WTC11 (cell line): ENCODE measurements around the gene EMP1. TPM values are rescaled to one million over a fixed set of nuclear protein-coding genes. Genes with fewer than 3 reads are reported as not detected.

Experiments used
- ATAC-seq: fragments of 200-7000 bp; cut with Tn5 transposase; 2 replicates; pipeline ENCODE4 v1.10.0; 2021; ENCODE audit warnings: mild to moderate bottlenecking, moderate library complexity
- CTCF ChIA-PET: fragments of 300-600 bp; sonication (Branson Sonifier 250); formaldehyde crosslinking; loops from one replicate; lab custom pipeline; 2021; ENCODE audit warnings: antibody characterized with exemption; lab: Charles Lee
- POLR2A ChIA-PET: fragments of 350-600 bp; sonication (Branson Sonifier 250); formaldehyde crosslinking; loops from one replicate; lab custom pipeline; 2021; ENCODE audit warnings: antibody characterized with exemption; lab: Charles Lee
- DNase-seq: peaks from one replicate; pipeline ENCODE4 v3.0.0; 2021; ENCODE audit warnings: low spot score
- H3K27ac Mint-ChIP-seq: 2 replicates; pipeline ENCODE4 v1.8.0; 2021; ENCODE audit warnings: mixed read lengths
- H3K27me3 Mint-ChIP-seq: 2 replicates; pipeline ENCODE4 v1.8.0; 2021; ENCODE audit warnings: low read depth, mild to moderate bottlenecking, moderate library complexity, mixed read lengths
- H3K36me3 Mint-ChIP-seq: 2 replicates; pipeline ENCODE4 v1.8.0; 2021; ENCODE audit warnings: mixed read lengths
- H3K4me1 Mint-ChIP-seq: 2 replicates; pipeline ENCODE4 v1.8.0; 2022; ENCODE audit warnings: mixed read lengths
- H3K4me3 Mint-ChIP-seq: 2 replicates; pipeline ENCODE4 v1.8.0; 2021; ENCODE audit warnings: mild to moderate bottlenecking, moderate library complexity, mixed read lengths
- H3K9me3 Mint-ChIP-seq: 2 replicates; pipeline ENCODE4 v1.8.0; 2021; ENCODE audit warnings: mixed read lengths
- ELF4 ChIP-seq: sonication (generic); formaldehyde crosslinking; IDR thresholded peaks from 2 replicates; pipeline ENCODE4 v1.8.1; 2022; ENCODE audit warnings: low read depth, mild to moderate bottlenecking, moderate library complexity, missing genetic modification reagents
- GABPB1 ChIP-seq: sonication (generic); formaldehyde crosslinking; IDR thresholded peaks from 2 replicates; pipeline ENCODE4 v1.8.1; 2023; ENCODE audit warnings: mild to moderate bottlenecking, missing genetic modification reagents
- HMGA2 ChIP-seq: fragments of 250-450 bp; sonication (Bioruptor Pico); IDR thresholded peaks from 2 replicates; pipeline ENCODE4 v1.4.0; 2021; ENCODE audit warnings: mild to moderate bottlenecking, moderate library complexity
- NFATC4 ChIP-seq: fragments of 250-450 bp; sonication (Bioruptor Pico); IDR thresholded peaks from 2 replicates; pipeline ENCODE4 v1.9.0; 2021; ENCODE audit warnings: mild to moderate bottlenecking
- NFYB ChIP-seq: sonication (generic); formaldehyde crosslinking; conservative IDR thresholded peaks from 2 replicates; pipeline ENCODE4 v1.8.0; 2022; ENCODE audit warnings: low read depth, missing genetic modification reagents
- RORB ChIP-seq: fragments of 250-450 bp; sonication (Bioruptor Pico); IDR thresholded peaks from 2 replicates; pipeline ENCODE4 v1.9.0; 2021; ENCODE audit warnings: mild to moderate bottlenecking
- ZNF317 ChIP-seq: sonication (generic); formaldehyde crosslinking; IDR thresholded peaks from 2 replicates; pipeline ENCODE4 v1.8.1; 2023; ENCODE audit warnings: low read depth, mild to moderate bottlenecking, moderate library complexity, missing genetic modification reagents, borderline replicate concordance
- total RNA-seq: library from RNA; stranded (reverse); gene quantifications from 3 replicates; pipeline ENCODE4 v1.2.3, GENCODE V29; 2021
- TF ChIP-seq, protein P1 (sequence below): sonication (generic); formaldehyde crosslinking; IDR thresholded peaks from 2 replicates; pipeline ENCODE4 v1.8.0; 2022; ENCODE audit warnings: mild to moderate bottlenecking, missing genetic modification reagents
- TF ChIP-seq, protein P2 (sequence below): fragments of 250-450 bp; sonication (Bioruptor Pico); IDR thresholded peaks from 2 replicates; pipeline ENCODE4 v1.9.0; 2021; ENCODE audit warnings: moderate library complexity, mild to moderate bottlenecking, inconsistent platforms, borderline replicate concordance
- TF ChIP-seq, protein P3 (sequence below): fragments of 250-450 bp; sonication (Bioruptor Pico); conservative IDR thresholded peaks from 2 replicates; pipeline ENCODE4 v1.9.0; 2021; ENCODE audit warnings: mild to moderate bottlenecking
- TF ChIP-seq, protein P4 (sequence below): fragments of 250-450 bp; sonication (Bioruptor Pico); IDR thresholded peaks from 2 replicates; pipeline ENCODE4 v1.9.0; 2021; ENCODE audit warnings: mild to moderate bottlenecking
- TF ChIP-seq, protein P5 (sequence below): fragments of 250-450 bp; sonication (Bioruptor Pico); IDR thresholded peaks from 2 replicates; pipeline ENCODE4 v1.8.0; 2021; ENCODE audit warnings: mild to moderate bottlenecking
- TF ChIP-seq, protein P6 (sequence below): fragments of 200-600 bp; IDR thresholded peaks from 2 replicates; pipeline ENCODE4 v1.8.0; 2022; ENCODE audit warnings: antibody characterized with exemption

The EMP1 gene
- total RNA-seq, 1 experiment from 2014 or later, result 1.4 TPM

DNA sequence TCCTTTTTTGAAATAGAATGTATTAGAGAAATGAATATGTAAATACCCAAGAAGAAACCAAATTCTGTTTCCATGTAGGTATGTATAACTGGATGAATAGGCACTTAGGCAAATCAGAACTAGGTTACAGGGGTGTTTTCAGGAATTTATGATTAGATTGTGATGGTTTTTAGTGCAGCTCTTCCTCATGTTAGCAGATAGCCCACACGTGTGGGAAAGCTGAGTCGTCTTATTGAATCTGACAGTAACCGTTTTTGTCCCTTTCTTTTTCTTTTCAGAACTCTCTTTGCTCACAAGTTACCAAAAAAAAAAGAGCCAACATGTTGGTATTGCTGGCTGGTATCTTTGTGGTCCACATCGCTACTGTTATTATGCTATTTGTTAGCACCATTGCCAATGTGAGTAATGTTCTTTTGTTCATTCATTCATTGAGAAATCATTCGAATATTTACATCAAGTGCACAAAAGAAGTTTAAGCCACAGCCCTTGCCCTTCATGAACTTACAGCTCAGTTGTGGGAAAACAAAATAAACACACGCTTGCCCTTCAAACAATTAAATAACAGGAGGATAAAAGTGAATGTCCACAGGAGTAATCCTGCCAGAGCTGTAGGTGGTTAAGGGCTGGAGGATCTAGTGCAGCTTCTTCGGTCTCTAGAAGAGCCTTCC is 14.8 kb downstream of the EMP1 start:
- Mint-ChIP-seq H3K9me3 (peaks cover 8% of the 10 kb centered on the region), H3K4me1 (peaks cover 34% of the 10 kb centered on the region), H3K36me3 (peaks cover 3% of the 10 kb centered on the region; the same call in 1 of the 2 replicates), H3K4me3 (no peak overlapping the region; the same call in 1 of the 2 replicates), H3K27ac (peak overlapping the region; percentile 82), H3K27me3 (no peaks in the 10 kb centered on the region)
- DNase-seq, result no peak
- POLR2A ChIA-PET, result interaction anchor here (0.8 kb wide), 1 partner anchor 225 kb away, joined by 3 read pairs; no protein-coding TSS in a partner anchor
- TF ChIP-seq NFYB (no peak), HMGA2 (CRISPR knock-in tag) (no peak), RORB (CRISPR knock-in tag) (no peak), NFATC4 (CRISPR knock-in tag) (no peak), ZNF317 (CRISPR knock-in tag) (no peak), ELF4 (CRISPR knock-in tag) (no peak), GABPB1 (no peak)
- TF ChIP-seq, protein P1, sequence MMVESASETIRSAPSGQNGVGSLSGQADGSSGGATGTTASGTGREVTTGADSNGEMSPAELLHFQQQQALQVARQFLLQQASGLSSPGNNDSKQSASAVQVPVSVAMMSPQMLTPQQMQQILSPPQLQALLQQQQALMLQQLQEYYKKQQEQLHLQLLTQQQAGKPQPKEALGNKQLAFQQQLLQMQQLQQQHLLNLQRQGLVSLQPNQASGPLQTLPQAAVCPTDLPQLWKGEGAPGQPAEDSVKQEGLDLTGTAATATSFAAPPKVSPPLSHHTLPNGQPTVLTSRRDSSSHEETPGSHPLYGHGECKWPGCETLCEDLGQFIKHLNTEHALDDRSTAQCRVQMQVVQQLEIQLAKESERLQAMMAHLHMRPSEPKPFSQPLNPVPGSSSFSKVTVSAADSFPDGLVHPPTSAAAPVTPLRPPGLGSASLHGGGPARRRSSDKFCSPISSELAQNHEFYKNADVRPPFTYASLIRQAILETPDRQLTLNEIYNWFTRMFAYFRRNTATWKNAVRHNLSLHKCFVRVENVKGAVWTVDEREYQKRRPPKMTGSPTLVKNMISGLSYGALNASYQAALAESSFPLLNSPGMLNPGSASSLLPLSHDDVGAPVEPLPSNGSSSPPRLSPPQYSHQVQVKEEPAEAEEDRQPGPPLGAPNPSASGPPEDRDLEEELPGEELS, result no peak
- TF ChIP-seq, protein P2, sequence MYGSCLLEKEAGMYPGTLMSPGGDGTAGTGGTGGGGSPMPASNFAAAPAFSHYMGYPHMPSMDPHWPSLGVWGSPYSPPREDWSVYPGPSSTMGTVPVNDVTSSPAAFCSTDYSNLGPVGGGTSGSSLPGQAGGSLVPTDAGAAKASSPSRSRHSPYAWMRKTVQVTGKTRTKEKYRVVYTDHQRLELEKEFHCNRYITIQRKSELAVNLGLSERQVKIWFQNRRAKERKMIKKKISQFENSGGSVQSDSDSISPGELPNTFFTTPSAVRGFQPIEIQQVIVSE (CRISPR knock-in tag), result no peak
- TF ChIP-seq, protein P3, sequence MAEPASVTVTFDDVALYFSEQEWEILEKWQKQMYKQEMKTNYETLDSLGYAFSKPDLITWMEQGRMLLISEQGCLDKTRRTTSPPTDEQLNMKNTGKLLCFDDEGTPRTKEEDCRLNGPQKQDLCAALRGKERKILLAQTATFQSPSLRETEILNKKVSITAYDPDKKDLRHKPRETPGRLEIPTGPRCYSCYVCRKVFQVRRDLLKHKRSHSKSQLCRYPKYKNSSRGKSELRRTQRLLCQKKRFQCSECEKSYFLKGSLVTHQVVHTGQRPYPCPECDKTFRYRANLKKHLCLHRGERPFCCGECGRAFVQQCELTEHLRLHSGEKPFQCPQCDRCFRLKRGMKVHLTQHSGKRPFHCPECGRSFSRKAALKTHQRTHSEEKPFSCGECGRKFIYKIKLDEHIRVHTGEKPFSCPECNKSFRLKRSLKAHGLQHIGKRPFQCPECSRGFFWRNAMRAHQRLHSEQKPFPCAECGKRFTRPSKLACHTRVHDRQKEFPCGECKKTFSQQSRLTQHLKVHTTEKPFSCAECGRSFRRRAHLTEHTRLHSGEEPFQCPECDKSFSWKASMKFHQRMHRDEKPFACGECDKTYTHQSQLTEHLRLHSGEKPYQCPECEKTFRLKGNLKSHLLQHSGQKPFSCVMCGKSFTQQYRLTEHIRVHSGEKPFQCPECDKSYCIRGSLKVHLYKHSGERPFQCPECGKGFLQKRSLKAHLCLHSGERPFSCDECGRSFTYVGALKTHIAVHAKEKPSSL (CRISPR knock-in tag), result no peak
- TF ChIP-seq, protein P4, sequence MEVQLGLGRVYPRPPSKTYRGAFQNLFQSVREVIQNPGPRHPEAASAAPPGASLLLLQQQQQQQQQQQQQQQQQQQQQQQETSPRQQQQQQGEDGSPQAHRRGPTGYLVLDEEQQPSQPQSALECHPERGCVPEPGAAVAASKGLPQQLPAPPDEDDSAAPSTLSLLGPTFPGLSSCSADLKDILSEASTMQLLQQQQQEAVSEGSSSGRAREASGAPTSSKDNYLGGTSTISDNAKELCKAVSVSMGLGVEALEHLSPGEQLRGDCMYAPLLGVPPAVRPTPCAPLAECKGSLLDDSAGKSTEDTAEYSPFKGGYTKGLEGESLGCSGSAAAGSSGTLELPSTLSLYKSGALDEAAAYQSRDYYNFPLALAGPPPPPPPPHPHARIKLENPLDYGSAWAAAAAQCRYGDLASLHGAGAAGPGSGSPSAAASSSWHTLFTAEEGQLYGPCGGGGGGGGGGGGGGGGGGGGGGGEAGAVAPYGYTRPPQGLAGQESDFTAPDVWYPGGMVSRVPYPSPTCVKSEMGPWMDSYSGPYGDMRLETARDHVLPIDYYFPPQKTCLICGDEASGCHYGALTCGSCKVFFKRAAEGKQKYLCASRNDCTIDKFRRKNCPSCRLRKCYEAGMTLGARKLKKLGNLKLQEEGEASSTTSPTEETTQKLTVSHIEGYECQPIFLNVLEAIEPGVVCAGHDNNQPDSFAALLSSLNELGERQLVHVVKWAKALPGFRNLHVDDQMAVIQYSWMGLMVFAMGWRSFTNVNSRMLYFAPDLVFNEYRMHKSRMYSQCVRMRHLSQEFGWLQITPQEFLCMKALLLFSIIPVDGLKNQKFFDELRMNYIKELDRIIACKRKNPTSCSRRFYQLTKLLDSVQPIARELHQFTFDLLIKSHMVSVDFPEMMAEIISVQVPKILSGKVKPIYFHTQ, result no peak
- TF ChIP-seq, protein P5, sequence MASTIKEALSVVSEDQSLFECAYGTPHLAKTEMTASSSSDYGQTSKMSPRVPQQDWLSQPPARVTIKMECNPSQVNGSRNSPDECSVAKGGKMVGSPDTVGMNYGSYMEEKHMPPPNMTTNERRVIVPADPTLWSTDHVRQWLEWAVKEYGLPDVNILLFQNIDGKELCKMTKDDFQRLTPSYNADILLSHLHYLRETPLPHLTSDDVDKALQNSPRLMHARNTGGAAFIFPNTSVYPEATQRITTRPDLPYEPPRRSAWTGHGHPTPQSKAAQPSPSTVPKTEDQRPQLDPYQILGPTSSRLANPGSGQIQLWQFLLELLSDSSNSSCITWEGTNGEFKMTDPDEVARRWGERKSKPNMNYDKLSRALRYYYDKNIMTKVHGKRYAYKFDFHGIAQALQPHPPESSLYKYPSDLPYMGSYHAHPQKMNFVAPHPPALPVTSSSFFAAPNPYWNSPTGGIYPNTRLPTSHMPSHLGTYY (CRISPR knock-in tag), result no peak
- CTCF ChIA-PET, result interaction anchor here (0.5 to 4.1 kb wide), 48 partner anchors 9 to 1066 kb away, joined by 3 to 47 read pairs (median 6); partner anchors contain the start of genes FAM234B, GPRC5A, GRIN2B and GSG1
- ATAC-seq, result no peak

DNA sequence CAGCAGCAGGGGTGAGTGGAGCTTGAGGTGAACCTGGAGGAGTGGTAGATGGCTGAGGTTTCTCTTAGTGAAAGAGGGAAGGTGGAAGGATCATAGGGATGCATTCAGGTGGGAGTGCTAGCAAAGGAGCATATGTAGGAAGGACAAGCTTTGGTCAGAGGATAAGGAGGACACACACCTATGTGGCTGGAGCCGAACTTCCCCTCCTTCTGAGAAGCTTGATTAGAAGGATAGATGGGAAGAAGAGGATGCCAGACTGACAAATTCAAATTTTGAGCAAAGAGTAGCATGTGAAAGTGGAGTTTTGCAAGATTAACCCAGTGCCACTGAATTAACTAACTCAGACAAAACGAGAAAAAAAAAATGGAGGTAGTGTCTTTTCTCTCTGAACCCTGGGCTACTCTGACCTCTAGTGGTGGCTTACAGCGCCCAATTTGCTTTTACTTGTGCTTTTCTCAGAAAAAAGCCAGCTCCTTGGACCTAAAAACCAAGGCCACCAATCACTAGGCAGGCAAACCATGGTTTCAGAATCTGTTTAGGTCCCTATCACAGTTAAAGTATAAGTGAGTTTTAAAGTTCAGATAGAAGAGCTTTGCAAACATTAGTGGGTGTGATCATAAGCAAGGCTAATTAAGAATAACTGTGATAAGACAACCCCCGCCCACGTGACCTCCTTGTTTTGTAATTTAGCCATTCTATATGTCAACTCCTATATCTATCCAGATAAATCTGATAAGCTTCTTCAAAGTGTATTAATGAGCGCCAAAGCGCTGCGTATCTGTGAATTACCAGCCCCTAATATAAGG is 15.5 kb downstream of the EMP1 start:
- Mint-ChIP-seq H3K4me1 (peaks cover 31% of the 10 kb centered on the region), H3K9me3 (peaks cover 9% of the 10 kb centered on the region), H3K36me3 (peaks cover 3% of the 10 kb centered on the region; the same call in 1 of the 2 replicates), H3K4me3 (no peak overlapping the region; the same call in 1 of the 2 replicates), H3K27me3 (no peaks in the 10 kb centered on the region), H3K27ac (peak overlapping the region; percentile 82)
- peak; percentile 68 for DNase-seq
- POLR2A ChIA-PET, result interaction anchor here (0.8 kb wide), 1 partner anchor 226 kb away, joined by 3 read pairs; no protein-coding TSS in a partner anchor
- peak; percentile 27 for ATAC-seq
- TF ChIP-seq, protein P6, sequence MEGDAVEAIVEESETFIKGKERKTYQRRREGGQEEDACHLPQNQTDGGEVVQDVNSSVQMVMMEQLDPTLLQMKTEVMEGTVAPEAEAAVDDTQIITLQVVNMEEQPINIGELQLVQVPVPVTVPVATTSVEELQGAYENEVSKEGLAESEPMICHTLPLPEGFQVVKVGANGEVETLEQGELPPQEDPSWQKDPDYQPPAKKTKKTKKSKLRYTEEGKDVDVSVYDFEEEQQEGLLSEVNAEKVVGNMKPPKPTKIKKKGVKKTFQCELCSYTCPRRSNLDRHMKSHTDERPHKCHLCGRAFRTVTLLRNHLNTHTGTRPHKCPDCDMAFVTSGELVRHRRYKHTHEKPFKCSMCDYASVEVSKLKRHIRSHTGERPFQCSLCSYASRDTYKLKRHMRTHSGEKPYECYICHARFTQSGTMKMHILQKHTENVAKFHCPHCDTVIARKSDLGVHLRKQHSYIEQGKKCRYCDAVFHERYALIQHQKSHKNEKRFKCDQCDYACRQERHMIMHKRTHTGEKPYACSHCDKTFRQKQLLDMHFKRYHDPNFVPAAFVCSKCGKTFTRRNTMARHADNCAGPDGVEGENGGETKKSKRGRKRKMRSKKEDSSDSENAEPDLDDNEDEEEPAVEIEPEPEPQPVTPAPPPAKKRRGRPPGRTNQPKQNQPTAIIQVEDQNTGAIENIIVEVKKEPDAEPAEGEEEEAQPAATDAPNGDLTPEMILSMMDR, result peak; percentile 49; the same call in 1 of the 2 replicates
- no peak for TF ChIP-seq ZNF317 (CRISPR knock-in tag)
- CTCF ChIA-PET, result interaction anchor here (0.5 to 4.1 kb wide), 68 partner anchors 9 to 1066 kb away, joined by 3 to 47 read pairs (median 5); partner anchors contain the start of genes FAM234B, GPRC5A, GRIN2B and GSG1
